Neural progenitor cell (in vitro differentiated cells): ENCODE measurements around the gene KRT79.

Experiments
- EZH2 ChIP-seq: fragments of 200-600 bp; sonication (generic); IDR thresholded peaks from 2 replicates; pipeline ENCODE4 v1.6.1; 2017; ENCODE audit warnings: antibody characterized with exemption, mild to moderate bottlenecking, moderate library complexity
- EZH2phosphoT487 ChIP-seq: fragments of 200-600 bp; sonication (generic); IDR thresholded peaks from 2 replicates; pipeline ENCODE4 v1.6.1; 2017; ENCODE audit warnings: antibody characterized with exemption
- TF ChIP-seq, protein P1 (sequence below): fragments of 200-600 bp; sonication (generic); IDR thresholded peaks from 2 replicates; pipeline ENCODE4 v1.5.1; 2017; ENCODE audit warnings: antibody characterized with exemption, mild to moderate bottlenecking

DNA sequence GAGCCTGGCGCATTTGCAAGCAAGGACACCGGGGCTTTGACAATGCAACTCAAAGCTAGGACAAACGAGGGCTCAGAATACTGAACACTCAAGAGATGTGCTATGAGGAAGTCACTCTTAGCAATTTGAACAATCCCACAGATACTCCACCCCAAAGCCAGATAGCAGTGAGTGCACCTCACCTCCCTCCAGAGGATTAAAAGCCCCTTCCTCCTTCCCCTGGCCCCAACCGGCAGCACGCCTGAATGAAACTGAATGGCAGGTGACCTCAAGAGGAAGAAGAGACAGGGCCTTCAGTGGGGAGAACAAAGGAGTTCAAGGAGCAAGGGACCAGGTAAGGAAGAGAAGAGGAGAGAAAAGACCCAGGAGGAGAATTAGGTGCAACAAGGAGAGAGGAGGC lies 16.6 kb upstream of the KRT79 start:
- TF ChIP-seq EZH2 (no peak), EZH2phosphoT487 (no peak)
- TF ChIP-seq, protein P1, sequence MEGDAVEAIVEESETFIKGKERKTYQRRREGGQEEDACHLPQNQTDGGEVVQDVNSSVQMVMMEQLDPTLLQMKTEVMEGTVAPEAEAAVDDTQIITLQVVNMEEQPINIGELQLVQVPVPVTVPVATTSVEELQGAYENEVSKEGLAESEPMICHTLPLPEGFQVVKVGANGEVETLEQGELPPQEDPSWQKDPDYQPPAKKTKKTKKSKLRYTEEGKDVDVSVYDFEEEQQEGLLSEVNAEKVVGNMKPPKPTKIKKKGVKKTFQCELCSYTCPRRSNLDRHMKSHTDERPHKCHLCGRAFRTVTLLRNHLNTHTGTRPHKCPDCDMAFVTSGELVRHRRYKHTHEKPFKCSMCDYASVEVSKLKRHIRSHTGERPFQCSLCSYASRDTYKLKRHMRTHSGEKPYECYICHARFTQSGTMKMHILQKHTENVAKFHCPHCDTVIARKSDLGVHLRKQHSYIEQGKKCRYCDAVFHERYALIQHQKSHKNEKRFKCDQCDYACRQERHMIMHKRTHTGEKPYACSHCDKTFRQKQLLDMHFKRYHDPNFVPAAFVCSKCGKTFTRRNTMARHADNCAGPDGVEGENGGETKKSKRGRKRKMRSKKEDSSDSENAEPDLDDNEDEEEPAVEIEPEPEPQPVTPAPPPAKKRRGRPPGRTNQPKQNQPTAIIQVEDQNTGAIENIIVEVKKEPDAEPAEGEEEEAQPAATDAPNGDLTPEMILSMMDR = no peak
